A172 (cell line): ENCODE measurements around the gene TMEM209. TPM values are rescaled to one million over a fixed set of nuclear protein-coding genes. Genes with fewer than 3 reads are reported as not detected.
"Not testable (repeated sequence)": the region's sequence is repeated elsewhere in the genome, so short reads cannot be mapped to it uniquely, and the experiment has no call there.

Experiments
- DNase-seq: peaks from one replicate; pipeline ENCODE4 v3.0.0-alpha.2; 2015; ENCODE audit warnings: low spot score
- total RNA-seq: library from RNA; depleted of rRNA; stranded (reverse); fragments of >200 nt; shearing (Covaris generic); gene quantifications from 2 replicates; pipeline ENCODE4 v1.2.3, GENCODE V29; 2014

The TMEM209 gene
- total RNA-seq, 1 experiment from 2014 or later: 12.7 TPM

DNA sequence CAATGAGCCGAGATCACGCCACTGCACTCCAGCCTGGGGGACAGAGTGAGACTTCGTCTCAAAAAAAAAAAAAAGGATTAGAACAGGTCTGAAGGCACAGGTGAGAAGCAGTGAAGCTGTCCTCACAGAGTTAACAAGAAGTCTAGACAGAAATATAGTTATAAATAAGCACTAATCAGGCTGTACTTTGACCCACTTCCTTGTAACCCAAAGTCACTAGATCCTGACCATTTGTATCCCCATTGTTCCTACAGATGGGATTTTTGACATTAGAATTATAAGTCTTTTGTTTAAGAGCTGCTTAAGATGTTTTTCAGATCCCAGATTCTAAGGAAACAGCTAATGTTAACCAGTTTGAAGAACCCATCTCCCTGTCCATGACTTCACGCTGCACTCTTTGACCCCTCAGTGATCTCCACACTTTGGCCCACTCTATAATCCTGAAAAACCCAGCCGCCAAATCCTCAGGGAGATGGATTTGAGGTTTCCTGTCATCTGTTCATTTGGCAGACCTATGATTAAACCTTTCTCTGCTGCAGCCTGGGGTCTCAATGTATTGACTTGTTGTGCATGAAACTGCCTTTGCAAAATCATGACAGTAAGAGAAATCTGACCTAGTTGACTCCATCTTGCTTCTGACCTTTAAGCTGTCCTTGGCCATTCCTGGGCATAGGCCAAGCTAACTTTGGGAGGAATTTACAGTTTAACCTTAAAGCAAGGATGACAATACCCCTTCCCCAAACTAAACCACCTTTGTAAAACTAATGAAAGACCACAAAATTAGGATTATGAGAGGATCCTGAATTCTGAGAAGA, 13.8 kb upstream of the TMEM209 start:
- DNase-seq: no peak

DNA sequence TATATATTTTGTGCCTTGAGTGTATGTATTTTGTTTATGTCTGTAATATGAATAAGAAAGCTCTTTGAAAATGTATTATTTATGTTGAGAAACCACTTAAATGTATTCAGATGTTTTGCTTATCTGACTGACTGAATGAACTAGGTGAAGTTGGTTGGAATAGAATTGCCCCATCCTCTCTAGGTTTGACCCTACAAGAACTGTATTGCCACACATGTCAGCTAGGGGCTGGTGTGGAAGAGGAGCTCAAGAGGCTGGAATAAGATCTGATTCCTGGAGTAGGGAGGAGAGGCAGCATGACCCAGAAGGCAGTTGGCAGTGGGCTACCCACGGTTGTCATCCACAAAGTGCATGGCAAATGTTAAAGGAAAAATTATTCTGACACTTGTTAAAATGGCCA, 11.5 kb upstream of the TMEM209 start:
- DNase-seq: no peak

GRCh38 chr7:130216025-130216424, 10.8 kb upstream of the TMEM209 start:
- no peak for DNase-seq

GRCh38 chr7:130213828-130214227, 8.6 kb upstream of the TMEM209 start:
- DNase-seq: no peak

GRCh38 chr7:130210181-130210935, 5.2 kb upstream of the TMEM209 start:
- DNase-seq: peak; percentile 34

GRCh38 chr7:130208516-130208915, 3.3 kb upstream of the TMEM209 start:
- no peak for DNase-seq

- peak; percentile 32 for DNase-seq
These were observed 2.4 kb upstream of the TMEM209 start, which contains the start of gene SSMEM1 for GRCh38 chr7:130207642-130208041. Gene SSMEM1, plus strand, starts transcription at chr7:130207860. Its CDS starts 51 bp downstream, at chr7:130207911.

GRCh38 chr7:130207033-130207432, 1.8 kb upstream of the TMEM209 start:
- no peak for DNase-seq

DNA sequence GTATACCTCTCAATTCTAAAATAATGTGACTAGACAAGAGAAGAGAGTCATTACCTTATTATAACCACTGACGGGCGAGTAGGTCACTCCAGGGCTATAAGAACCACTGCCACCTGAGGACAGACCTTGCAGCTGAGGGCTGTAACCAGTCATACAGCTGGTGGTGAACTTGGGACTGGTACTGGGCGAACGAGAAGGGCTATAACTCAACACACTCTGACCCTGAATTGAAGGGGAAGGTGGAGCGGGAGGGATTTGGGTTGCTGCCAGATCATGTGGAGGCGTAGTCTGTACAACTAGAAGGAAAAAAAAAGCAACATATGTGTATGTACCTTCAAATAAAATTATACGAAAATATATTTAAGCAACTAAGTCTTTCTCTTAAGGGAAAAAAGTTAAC, 3.4 kb downstream of the TMEM209 start:
- no peak for DNase-seq

- no peak for DNase-seq
These were observed 8.1 kb downstream of the TMEM209 start for GRCh38 chr7:130197094-130197493.

DNA sequence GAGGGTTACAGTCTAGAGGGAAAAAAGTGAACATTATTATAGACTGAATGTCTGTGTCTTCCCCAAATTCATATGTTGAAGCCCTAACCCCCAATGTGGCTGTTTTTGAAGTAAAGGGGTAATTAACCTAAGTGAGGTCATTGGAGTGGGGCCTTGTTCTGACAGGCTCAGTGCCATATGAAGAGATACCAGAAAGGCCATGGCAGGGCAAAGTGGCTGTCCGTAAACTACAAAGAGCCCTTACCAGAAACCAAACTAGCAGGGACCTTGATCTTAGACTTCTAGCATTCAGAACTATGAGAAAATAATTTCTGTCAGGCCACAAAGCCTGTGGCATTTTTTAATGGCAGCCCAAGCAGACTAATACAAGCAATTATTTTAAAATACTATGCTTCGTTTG, 8.7 kb downstream of the TMEM209 start:
- DNase-seq: no peak

DNA sequence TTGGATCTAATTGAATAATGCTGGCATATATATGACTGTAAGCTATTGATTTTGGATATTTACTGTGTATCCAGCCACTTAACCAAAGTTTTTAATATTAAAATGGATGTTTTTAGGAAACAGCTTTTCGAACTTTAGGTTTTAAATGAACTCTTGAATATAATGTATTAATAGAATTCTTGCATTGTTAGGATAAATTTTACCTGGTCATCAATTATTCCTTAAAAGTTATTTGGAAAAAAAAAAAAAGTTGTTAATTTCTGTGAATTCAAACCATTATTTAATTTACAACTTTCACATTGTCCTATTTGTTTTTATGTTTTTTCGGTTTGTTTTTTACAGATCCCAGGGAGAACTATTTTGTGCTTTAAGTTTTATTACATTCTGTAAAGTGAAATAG, 9.8 kb downstream of the TMEM209 start:
- DNase-seq: no peak

DNA sequence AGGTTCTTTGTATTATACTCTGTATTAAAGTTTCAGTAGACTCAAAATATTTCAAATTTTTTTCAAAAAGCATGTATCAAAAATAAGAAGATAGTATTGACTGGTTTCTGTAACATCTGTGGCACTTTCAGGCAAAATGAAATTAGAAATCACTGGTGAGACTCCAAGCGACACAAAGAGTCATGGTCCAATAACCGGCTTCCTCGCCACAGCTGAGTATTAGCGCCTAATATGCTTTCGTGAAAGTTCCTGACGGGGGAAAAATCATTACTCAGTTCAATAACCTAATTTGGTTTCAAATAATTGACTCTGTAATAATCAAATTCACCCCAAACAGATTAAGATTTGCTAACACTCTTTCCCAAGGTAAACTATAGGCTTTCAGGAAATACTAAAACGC, 13.4 kb downstream of the TMEM209 start:
- DNase-seq: no peak

GRCh38 chr7:130189343-130189742, 15.9 kb downstream of the TMEM209 start:
- peak; percentile 57 for DNase-seq

GRCh38 chr7:130187360-130187759, 17.8 kb downstream of the TMEM209 start:
- no peak for DNase-seq

DNA sequence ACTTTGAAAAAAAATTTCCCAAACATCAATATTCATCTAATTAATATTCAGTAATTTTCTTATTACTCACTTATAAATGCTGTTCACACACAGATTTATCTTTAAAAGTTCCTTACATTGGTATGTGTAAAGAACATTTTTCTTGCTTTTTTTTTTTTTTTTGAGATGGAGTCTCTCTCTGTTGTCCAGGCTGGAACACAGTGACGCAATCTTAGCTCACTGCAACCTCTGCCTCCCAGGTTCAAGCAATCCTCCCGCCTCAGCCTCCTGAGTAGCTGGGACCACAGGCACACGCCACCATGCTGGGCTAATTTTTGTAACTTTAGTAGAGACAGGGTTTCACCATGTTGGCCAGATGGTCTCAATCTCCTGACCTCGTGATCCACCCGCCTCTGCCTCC, 20.9 kb downstream of the TMEM209 start:
- DNase-seq: not testable (repeated sequence)

GRCh38 chr7:130182990-130183389, 22.2 kb downstream of the TMEM209 start:
- DNase-seq: no peak

DNA sequence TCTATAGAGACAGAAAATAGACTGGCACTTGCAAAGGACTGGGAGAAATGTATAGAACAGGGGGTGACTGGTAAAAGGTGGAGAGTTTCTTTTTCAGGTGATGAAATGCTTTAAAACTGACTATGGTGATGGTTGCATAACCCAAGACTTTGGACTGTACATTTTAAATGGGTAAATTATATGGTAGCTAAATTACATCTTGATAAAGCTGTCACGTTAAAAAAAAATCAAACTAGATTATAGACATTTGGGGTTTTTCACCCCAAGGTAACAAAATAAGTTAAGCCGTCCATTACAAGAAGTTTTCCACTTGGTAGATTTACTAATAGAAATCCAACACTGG, 24.0 kb downstream of the TMEM209 start:
- no peak for DNase-seq

DNA sequence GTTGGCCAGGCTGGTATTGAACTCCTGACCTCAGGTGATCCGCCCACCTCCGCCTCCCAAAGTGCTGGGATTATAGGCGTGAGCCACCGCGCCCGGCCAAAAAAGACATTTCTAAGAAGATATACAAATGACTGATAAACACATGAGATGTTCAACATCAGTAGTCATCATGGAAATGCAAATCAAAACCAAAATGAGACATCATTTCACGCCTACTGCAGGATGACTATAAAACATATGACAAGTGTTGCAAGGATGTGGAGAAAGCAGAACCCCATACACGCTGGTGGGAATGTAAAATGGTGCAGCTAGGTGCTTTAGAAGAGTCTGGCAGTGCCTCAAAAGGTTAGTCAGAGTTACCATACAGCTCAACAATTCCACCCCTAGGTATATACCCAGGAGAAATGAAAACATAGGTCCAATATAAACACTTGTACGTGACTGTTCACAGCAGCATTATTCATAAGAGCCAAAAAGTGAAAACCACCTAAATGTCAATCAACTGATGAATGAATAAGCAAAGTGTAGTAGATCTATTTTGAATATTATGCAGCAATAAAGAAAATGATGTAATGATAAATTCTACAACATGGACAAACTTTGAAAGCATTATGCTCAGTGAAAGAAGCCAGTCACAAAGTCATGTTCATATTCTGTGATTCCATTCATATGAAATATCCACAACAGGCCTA, 24.5 kb downstream of the TMEM209 start:
- DNase-seq: peak; percentile 73

- no peak for DNase-seq
These were observed 25.6 kb downstream of the TMEM209 start for GRCh38 chr7:130179631-130180030.

GRCh38 chr7:130178251-130178650, 27.0 kb downstream of the TMEM209 start:
- no peak for DNase-seq

- no peak for DNase-seq
These were observed 30.8 kb downstream of the TMEM209 start for GRCh38 chr7:130174237-130174959.
